ENCODE data around the gene TMEM51. TPM values are rescaled to one million over a fixed set of nuclear protein-coding genes. Genes with fewer than 3 reads are reported as not detected.

The TMEM51 gene
- total and polyA plus RNA-seq, 2 of the 4 experiments (the other 2 are of a cell fraction) = 2.7 to 10.2 TPM

- H4K20me1 ChIP-seq (ENCODE audit: insufficient read depth, low read length) = peaks cover 3% of the 10 kb centered on the region; the same call in 1 of the 2 replicates
- dilution Hi-C loops (cut with HindIII; ENCODE audit: low sequenced_read_pairs, unreplicated experiment) (no loop called here), intact Hi-C loops (cut with micrococcal nuclease) (no loop called here), in situ Hi-C loops (cut with MboI; ENCODE audit: low sequenced_read_pairs) (no loop called here)
- H3K18ac ChIP-seq (ENCODE audit: low read depth, low read length) = no peak overlapping the region
- H3K4me2 ChIP-seq (ENCODE audit: low read depth, low read length) = no peak overlapping the region
- no peak overlapping the region for H3K56ac ChIP-seq (ENCODE audit: extremely low read depth, insufficient read depth, low read length)
- H2BK15ac ChIP-seq (ENCODE audit: low read depth, low read length) = no peak overlapping the region
- H2AFZ ChIP-seq (replicated peaks; ENCODE audit: low read length, poor library complexity) = peak overlapping the region; percentile 17
- ATAC-seq (ENCODE audit: low read depth) = no peak
- H2AK9ac ChIP-seq (replicated peaks; ENCODE audit: low read depth, low read length, poor library complexity) = no peak overlapping the region
- no peak overlapping the region for H4K5ac ChIP-seq (ENCODE audit: low read depth, low read length)
- BruUV-seq (replicated peaks) = no TSS peak
- H3K9ac ChIP-seq (ENCODE audit: low read depth, low read length) = no peak overlapping the region
- H3K27me3 ChIP-seq (ENCODE audit: control insufficient read depth, insufficient read depth, low read length) = 0 out of 2 replicates have a peak, but pooled peaks cover 5% of the 10 kb centered on the region
- no peak overlapping the region for H4K91ac ChIP-seq (ENCODE audit: insufficient read depth, low read depth, low read length)
- no peak for DNase-seq
- no peaks in the 10 kb centered on the region for H3K9me1 ChIP-seq (ENCODE audit: insufficient read depth, low read length)
- CTCF ChIA-PET = interaction anchor here (1.3 kb wide), 1 partner anchor 124 kb away, joined by 3 read pairs; no protein-coding TSS in a partner anchor
- WGBS, 2 experiments (ENCODE audit: extremely low coverage in 2 of 2, insufficient read length in 1 of 2) = 71% methylated on average over 5 of the region's 6 CpGs; no CpG with 5 or more reads in 1 of the 2 experiments
- no peak overlapping the region for H3K27ac ChIP-seq (ENCODE audit: insufficient read depth, low read length)
- TF ChIP-seq MAFK (IDR thresholded peaks at IDR 0.05; ENCODE audit: low read depth, low read length) = no peak
- no peak for TF ChIP-seq MXI1 (IDR thresholded peaks at IDR 0.05; ENCODE audit: borderline replicate concordance, low read depth, low read length)
- no peak for TF ChIP-seq USF2 (IDR thresholded peaks at IDR 0.05; ENCODE audit: low read depth, low read length)
- no peak for TF ChIP-seq POLR2A (IDR thresholded peaks at IDR 0.05; ENCODE audit: low read depth, low read length)
- H2BK20ac ChIP-seq (ENCODE audit: low read depth, low read length) = no peak overlapping the region
- H3K4me3 ChIP-seq (ENCODE audit: insufficient read depth, low read depth, low read length) = no peak overlapping the region
- no peaks in the 10 kb centered on the region for H3K36me3 ChIP-seq (ENCODE audit: control insufficient read depth, insufficient read depth, low read length)
- no peaks in the 10 kb centered on the region; the same call in 1 of the 2 replicates for H3K4me1 ChIP-seq (ENCODE audit: control insufficient read depth, insufficient read depth, low read length)
- H3K4ac ChIP-seq (ENCODE audit: low read depth, low read length) = no peak overlapping the region
- no peak overlapping the region for H4K8ac ChIP-seq (ENCODE audit: low read depth in 2 of 2, low read length in 2 of 2)
- H2AK5ac ChIP-seq (ENCODE audit: low read depth, low read length) = no peak overlapping the region
- no peaks in the 10 kb centered on the region for H3K79me1 ChIP-seq (ENCODE audit: low read depth in 1 of 2, low read length in 2 of 2)
- H2BK120ac ChIP-seq (ENCODE audit: low read depth, low read length) = no peak overlapping the region
- H3K9me3 ChIP-seq (ENCODE audit: control insufficient read depth, insufficient read depth, low read length) = peaks cover 3% of the 10 kb centered on the region; the same call in 1 of the 2 replicates
- H3K14ac ChIP-seq (replicated peaks; ENCODE audit: low read depth, low read length) = no peak overlapping the region
- POLR2A ChIA-PET (ENCODE audit: unreplicated experiment) = no interaction called here
- no peak overlapping the region for H2BK5ac ChIP-seq (ENCODE audit: low read depth, low read length, poor library complexity, severe bottlenecking)
- no peak overlapping the region for H3K23ac ChIP-seq (ENCODE audit: low read depth, low read length)
These were observed 5.5 kb upstream of the TMEM51 start for GRCh38 chr1:15148004-15148403.

Data from IMR-90 (cell line).